Smooth muscle cell (in vitro differentiated cells): ENCODE results near the gene PTER. TPM values are rescaled to one million over a fixed set of nuclear protein-coding genes. Genes with fewer than 3 reads are reported as not detected.

ENCODE experiments used
- DNase-seq: peaks from one replicate; lab custom pipeline; 2025; ENCODE audit not compliant: unreplicated experiment; lab: John Stamatoyannopoulos, UW
- H2AFZ ChIP-seq: fragments of 200-600 bp; sonication (generic); 2 replicates; pipeline ENCODE4 v1.6.0; 2016; ENCODE audit warnings: antibody characterized with exemption, low read depth, mild to moderate bottlenecking
- H3F3A ChIP-seq: fragments of 200-600 bp; sonication (generic); 2 replicates; pipeline ENCODE4 v1.6.0; 2017; ENCODE audit warnings: antibody characterized with exemption, low read depth
- H3K27ac ChIP-seq: fragments of 200-600 bp; sonication (generic); 2 replicates; pipeline ENCODE4 v1.5.1; 2016; ENCODE audit warnings: low read depth, mild to moderate bottlenecking
- H3K27me3 ChIP-seq: fragments of 200-600 bp; sonication (generic); 2 replicates; pipeline ENCODE4 v1.6.1; 2016; ENCODE audit warnings: low read depth, mild to moderate bottlenecking
- H3K36me3 ChIP-seq: fragments of 200-600 bp; sonication (generic); 2 replicates; pipeline ENCODE4 v1.5.1; 2016; ENCODE audit warnings: low read depth
- H3K4me1 ChIP-seq: fragments of 200-600 bp; sonication (generic); 2 replicates; pipeline ENCODE4 v1.5.1; 2016; ENCODE audit warnings: low read depth
- H3K4me2 ChIP-seq: fragments of 200-600 bp; sonication (generic); 2 replicates; pipeline ENCODE4 v1.6.0; 2016; ENCODE audit warnings: mild to moderate bottlenecking
- H3K4me3 ChIP-seq: fragments of 200-600 bp; sonication (generic); 2 replicates; pipeline ENCODE4 v1.5.1; 2016; ENCODE audit warnings: mild to moderate bottlenecking
- H3K79me2 ChIP-seq: fragments of 200-600 bp; sonication (generic); 2 replicates; pipeline ENCODE4 v1.6.0; 2016; ENCODE audit warnings: low read depth, mild to moderate bottlenecking
- H3K9ac ChIP-seq: fragments of 200-600 bp; sonication (generic); 2 replicates; pipeline ENCODE4 v1.6.0; 2016; ENCODE audit warnings: low read depth
- H3K9me3 ChIP-seq: fragments of 200-600 bp; sonication (generic); replicated peaks from 2 replicates; pipeline ENCODE4 v1.5.1; 2016; ENCODE audit warnings: low read depth
- H4K20me1 ChIP-seq: fragments of 200-600 bp; sonication (generic); 2 replicates; pipeline ENCODE4 v1.6.0; 2016; ENCODE audit warnings: low read depth
- CTCF ChIP-seq: fragments of 200-600 bp; sonication (generic); IDR thresholded peaks from 2 replicates; pipeline ENCODE4 v1.5.1; 2017; ENCODE audit warnings: borderline replicate concordance, mild to moderate bottlenecking, antibody characterized with exemption; ENCODE audit not compliant: insufficient read depth, poor library complexity, severe bottlenecking
- WGBS: methylation state at CpG from one replicate; pipeline ENCODE4 v1.1.7; 2016; ENCODE audit warnings: low lambda C conversion rate; 5-methylcytosine and 5-hydroxymethylcytosine counted together
- polyA plus RNA-seq: library from polyadenylated mRNA; unstranded; fragments of >200 nt; fragmentation: Nextera tagmentation; extraction: Ambion mirVana; gene quantifications from 2 replicates; pipeline ENCODE4 v1.2.1, GENCODE V29; 2016
- total RNA-seq: library from RNA; depleted of rRNA; stranded (reverse); fragments of >200 nt; gene quantifications from 2 replicates; pipeline ENCODE4 v1.2.3, GENCODE V29; 2014

PTER gene
- total RNA-seq (15.3 and 23.0 TPM in 2 replicates), polyA plus RNA-seq (8.4 and 8.9 TPM in 2 replicates)

- H3K27me3 ChIP-seq: peaks cover 3% of the 10 kb centered on the region
- peak within 1 kb of the TSS; percentile 58 for H3K27ac ChIP-seq
- no peaks in the 10 kb centered on the region for H3K9me3 ChIP-seq
- peak; percentile 82 for DNase-seq
- peak within 1 kb of the TSS; percentile 57 for H3K4me3 ChIP-seq
- 7% methylated on average over 48 of the region's 49 CpGs for WGBS
- TF ChIP-seq CTCF: no peak
- H3K36me3 ChIP-seq: no peaks in the 10 kb centered on the region
- H3K79me2 ChIP-seq: no peaks in the 10 kb centered on the region
- H4K20me1 ChIP-seq: no peaks in the 10 kb centered on the region
- peak within 1 kb of the TSS; percentile 82 for H3K4me2 ChIP-seq
- H3K4me1 ChIP-seq: peaks cover 14% of the 10 kb centered on the region
- peak within 1 kb of the TSS; percentile 73 for H3K9ac ChIP-seq
- H3F3A ChIP-seq: peaks cover 13% of the 10 kb centered on the region
- peak within 1 kb of the TSS; percentile 68 for H2AFZ ChIP-seq
These were observed at the start of gene PTER for GRCh38 chr10:16436758-16437539. Gene PTER, plus strand, starts transcription at chr10:16437010. Its CDS starts 47,375 bp downstream, at chr10:16484385.

- H3F3A ChIP-seq: no peaks in the 10 kb centered on the region
- no peak overlapping the region for H3K9ac ChIP-seq
- no peaks in the 10 kb centered on the region for H3K4me1 ChIP-seq
- H4K20me1 ChIP-seq: no peaks in the 10 kb centered on the region
- no peak for TF ChIP-seq CTCF
- H3K27ac ChIP-seq: no peak overlapping the region
- no peak overlapping the region for H3K4me3 ChIP-seq
- no peaks in the 10 kb centered on the region for H3K9me3 ChIP-seq
- H2AFZ ChIP-seq: no peak overlapping the region
- no peak overlapping the region for H3K4me2 ChIP-seq
- no peak for DNase-seq
- 86% methylated on average over 3 of the region's 3 CpGs for WGBS
- no peaks in the 10 kb centered on the region for H3K79me2 ChIP-seq
- peaks cover 13% of the 10 kb centered on the region for H3K27me3 ChIP-seq
- no peaks in the 10 kb centered on the region for H3K36me3 ChIP-seq
These were observed 44.2 kb upstream of the PTER start for GRCh38 chr10:16392531-16393069.

DNA sequence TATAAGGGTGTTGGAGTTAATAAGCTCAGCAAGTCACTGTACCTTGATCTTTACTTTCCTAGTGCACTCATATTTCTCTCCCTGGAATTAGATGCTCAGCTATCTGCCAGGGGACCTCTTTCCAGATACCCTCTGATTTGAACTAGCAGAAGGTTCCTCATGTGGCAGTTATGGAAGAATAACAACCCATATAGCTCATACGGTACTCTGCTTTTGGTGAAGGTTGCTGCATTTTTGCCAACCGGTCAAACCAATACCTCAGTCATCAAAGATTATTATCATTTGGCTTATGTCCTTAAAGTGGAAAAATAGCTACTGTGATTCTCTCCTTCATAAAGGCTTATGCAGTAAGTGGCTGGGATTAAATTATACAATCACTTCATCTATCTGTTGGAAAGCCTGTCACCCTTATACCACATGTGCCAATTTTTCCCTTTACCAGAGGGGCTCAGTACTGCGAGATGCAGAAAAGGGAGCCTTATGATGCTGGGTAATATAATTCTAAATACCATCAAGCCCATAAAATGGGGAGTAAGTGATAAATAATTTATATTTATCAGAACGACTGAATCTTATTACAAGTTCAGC is 43.4 kb upstream of the PTER start:
- no peaks in the 10 kb centered on the region for H3K36me3 ChIP-seq
- no peak overlapping the region for H2AFZ ChIP-seq
- no peaks in the 10 kb centered on the region for H3F3A ChIP-seq
- no peak overlapping the region for H3K9ac ChIP-seq
- WGBS: 94% methylated on average over 4 of the region's 4 CpGs
- H3K9me3 ChIP-seq: no peaks in the 10 kb centered on the region
- H3K27ac ChIP-seq: no peak overlapping the region
- peaks cover 13% of the 10 kb centered on the region for H3K27me3 ChIP-seq
- no peak overlapping the region for H3K4me3 ChIP-seq
- no peaks in the 10 kb centered on the region for H3K79me2 ChIP-seq
- DNase-seq: no peak
- H3K4me1 ChIP-seq: no peaks in the 10 kb centered on the region
- H3K4me2 ChIP-seq: no peak overlapping the region
- H4K20me1 ChIP-seq: no peaks in the 10 kb centered on the region
- no peak for TF ChIP-seq CTCF
